ENCODE results near the gene EEIG2. TPM values are rescaled to one million over a fixed set of nuclear protein-coding genes. Genes with fewer than 3 reads are reported as not detected.
A peak's percentile ranks its signal among the peaks of the same experiment; 100 is the strongest.

The EEIG2 gene
- total and polyA plus RNA-seq, 2 experiments from 2014 or later, result 5.4 to 12.2 TPM

GRCh38 chr1:108554682-108555427 lies 5.0 kb upstream of the EEIG2 start:
- no peak for TF ChIP-seq CTCF (IDR thresholded peaks at IDR 0.05; ENCODE audit: low read depth, low read length)
- Histone ChIP-seq H3K4me3 (no peak overlapping the region), H3K27ac (no peak overlapping the region), H3K9me3 (ENCODE audit: low read depth) (no peaks in the 10 kb centered on the region), H3K4me1 (ENCODE audit: low read depth) (no peaks in the 10 kb centered on the region), H3K27me3 (no peaks in the 10 kb centered on the region), H3K36me3 (no peaks in the 10 kb centered on the region)
- no peak for DNase-seq (ENCODE audit: low read depth in 1 of 2, low spot score in 1 of 2)

- no peaks in the 10 kb centered on the region for H3K9me3 ChIP-seq (ENCODE audit: low read depth)
- no peak overlapping the region for H3K4me3 ChIP-seq
- DNase-seq (ENCODE audit: low read depth in 1 of 2, low spot score in 1 of 2), result no peak
- no peak overlapping the region for H3K27ac ChIP-seq
- TF ChIP-seq CTCF (IDR thresholded peaks at IDR 0.05; ENCODE audit: low read depth, low read length), result no peak
- H3K4me1 ChIP-seq (ENCODE audit: low read depth), result peaks cover 7% of the 10 kb centered on the region
- no peaks in the 10 kb centered on the region for H3K36me3 ChIP-seq
- no peaks in the 10 kb centered on the region for H3K27me3 ChIP-seq
Measured at GRCh38 chr1:108556066-108556465, 3.8 kb upstream of the EEIG2 start.

DNA sequence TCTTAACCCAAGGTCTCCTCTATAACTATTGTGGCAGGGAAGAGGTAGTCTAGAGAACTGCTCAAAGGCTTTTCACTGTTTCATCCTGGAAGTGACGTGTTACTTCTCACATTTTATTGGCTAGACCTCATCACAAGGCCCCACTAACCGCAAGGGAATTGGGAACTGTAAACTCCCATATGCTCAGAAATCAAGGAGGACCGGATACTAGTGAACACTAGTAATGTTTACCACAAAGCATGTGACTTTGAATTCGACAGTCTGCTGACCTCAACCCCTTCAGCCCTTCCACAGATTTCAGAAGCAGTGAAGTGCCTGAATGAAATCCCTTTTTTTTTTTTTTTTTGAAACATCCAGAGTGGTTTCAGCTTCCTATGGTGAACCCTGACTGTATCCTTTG lies 3.4 kb upstream of the EEIG2 start:
- Histone ChIP-seq H3K9me3 (ENCODE audit: low read depth) (no peaks in the 10 kb centered on the region), H3K27ac (no peak overlapping the region), H3K36me3 (no peaks in the 10 kb centered on the region), H3K4me3 (no peak overlapping the region), H3K4me1 (ENCODE audit: low read depth) (peaks cover 11% of the 10 kb centered on the region), H3K27me3 (no peaks in the 10 kb centered on the region)
- no peak for TF ChIP-seq CTCF (IDR thresholded peaks at IDR 0.05; ENCODE audit: low read depth, low read length)
- no peak for DNase-seq (ENCODE audit: low read depth in 1 of 2, low spot score in 1 of 2)

DNA sequence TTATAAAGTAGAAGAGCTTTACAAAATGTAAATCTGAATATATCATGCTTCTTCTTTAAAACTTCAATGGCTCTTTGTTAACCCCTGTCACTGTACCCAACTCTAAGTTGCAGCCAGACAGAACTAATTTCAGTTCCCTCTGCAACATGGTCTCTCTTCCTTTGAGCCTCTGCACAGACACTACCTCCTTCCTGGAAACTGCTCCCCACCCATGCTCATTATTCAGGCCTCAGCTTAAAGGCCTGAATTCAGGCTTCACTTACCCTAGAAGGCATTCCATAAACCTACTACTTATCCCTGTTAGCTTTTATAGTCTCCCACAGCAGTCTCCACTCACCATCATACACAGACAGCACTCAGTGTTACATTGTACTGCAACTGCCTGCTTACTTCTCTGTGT lies 2.6 kb upstream of the EEIG2 start:
- Histone ChIP-seq H3K4me3 (no peak overlapping the region), H3K9me3 (ENCODE audit: low read depth) (no peaks in the 10 kb centered on the region), H3K27me3 (no peaks in the 10 kb centered on the region), H3K36me3 (no peaks in the 10 kb centered on the region), H3K27ac (no peak overlapping the region), H3K4me1 (ENCODE audit: low read depth) (peaks cover 17% of the 10 kb centered on the region)
- DNase-seq (ENCODE audit: low read depth in 1 of 2, low spot score in 1 of 2), result no peak
- TF ChIP-seq CTCF (IDR thresholded peaks at IDR 0.05; ENCODE audit: low read depth, low read length), result no peak

DNA sequence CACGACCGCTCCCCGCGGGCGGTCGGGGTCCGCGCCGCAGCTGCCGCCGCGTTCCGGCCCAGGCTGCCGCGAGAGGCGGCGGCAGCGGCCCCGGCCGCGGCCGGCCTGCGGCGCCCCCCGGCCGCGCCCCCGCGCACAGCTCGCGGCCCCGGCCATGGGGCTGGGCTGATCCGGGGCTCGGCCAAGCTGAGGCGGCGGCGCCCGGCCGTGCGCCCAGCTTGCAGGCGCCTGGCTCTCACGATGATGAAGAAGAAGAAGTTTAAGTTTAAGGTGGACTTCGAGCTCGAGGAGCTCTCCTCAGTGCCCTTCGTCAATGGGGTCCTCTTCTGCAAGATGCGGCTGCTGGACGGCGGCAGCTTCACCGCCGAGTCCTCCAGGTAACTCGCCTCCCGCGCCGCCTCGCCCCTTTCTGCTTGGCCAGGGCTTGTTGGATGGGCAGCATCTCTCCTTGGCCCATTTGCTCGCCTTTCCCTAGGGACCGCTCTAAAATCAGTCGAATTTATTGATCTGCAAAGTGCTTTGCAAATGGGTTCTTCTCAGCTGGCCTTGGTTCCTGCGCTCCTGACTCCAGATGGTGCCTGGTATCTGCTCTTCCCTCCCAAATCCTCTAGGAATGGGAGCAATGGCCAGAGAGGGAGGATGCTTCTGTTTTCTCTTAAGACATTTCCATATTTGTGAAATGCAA lies 431 bp downstream of the EEIG2 start:
- Histone ChIP-seq H3K36me3 (no peaks in the 10 kb centered on the region), H3K27me3 (no peaks in the 10 kb centered on the region), H3K9me3 (ENCODE audit: low read depth) (no peaks in the 10 kb centered on the region), H3K27ac (no peak overlapping the region), H3K4me1 (ENCODE audit: low read depth) (peaks cover 17% of the 10 kb centered on the region), H3K4me3 (peak overlapping the region; percentile 96)
- DNase-seq (ENCODE audit: low read depth in 1 of 2, low spot score in 1 of 2), result peak in 1 of 2 donors; percentile 38
- no peak for TF ChIP-seq CTCF (IDR thresholded peaks at IDR 0.05; ENCODE audit: low read depth, low read length)

All from cardiac muscle cell (in vitro differentiated cells and primary cell).